GM19397 (cell line): Measurements from ENCODE around the gene UBAP1L.
"Not testable (repeated sequence)": the region's sequence is repeated elsewhere in the genome, so short reads cannot be mapped to it uniquely, and the experiment has no call there.

ENCODE experiments used
- ATAC-seq: cut with Tn5 transposase; IDR thresholded peaks from one replicate; pipeline ENCODE4 v1.9.1; 2021; ENCODE audit warnings: mild to moderate bottlenecking, moderate library complexity; ENCODE audit not compliant: unreplicated experiment

Gene UBAP1L

DNA sequence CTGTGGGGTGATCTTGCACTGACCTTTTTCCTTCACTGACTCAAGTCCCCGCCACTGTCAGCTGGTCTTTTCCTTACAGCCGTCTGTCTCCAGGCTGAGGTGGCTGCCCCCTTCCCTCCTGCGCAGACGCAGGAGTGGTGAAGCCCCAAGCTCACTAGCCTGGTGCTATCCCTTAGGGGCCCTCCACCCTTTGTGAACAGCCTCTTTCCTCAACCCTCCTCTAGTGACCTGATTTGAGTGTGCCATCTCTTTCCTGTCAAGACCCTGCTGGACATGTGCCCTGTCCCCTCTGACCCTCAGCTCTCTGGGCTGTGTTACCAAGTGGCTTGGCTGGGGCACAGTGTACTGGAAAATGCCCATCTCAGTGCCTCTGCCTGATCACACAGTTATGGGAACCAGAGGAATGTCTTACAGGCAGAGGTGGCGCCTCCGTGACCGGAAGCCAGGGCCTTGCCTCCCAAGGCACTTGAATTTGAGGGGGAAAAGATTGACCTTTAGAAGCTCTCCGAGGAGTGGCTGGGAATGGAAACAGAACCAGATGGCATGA is 29.7 kb downstream of the UBAP1L start:
- ATAC-seq, result no peak

DNA sequence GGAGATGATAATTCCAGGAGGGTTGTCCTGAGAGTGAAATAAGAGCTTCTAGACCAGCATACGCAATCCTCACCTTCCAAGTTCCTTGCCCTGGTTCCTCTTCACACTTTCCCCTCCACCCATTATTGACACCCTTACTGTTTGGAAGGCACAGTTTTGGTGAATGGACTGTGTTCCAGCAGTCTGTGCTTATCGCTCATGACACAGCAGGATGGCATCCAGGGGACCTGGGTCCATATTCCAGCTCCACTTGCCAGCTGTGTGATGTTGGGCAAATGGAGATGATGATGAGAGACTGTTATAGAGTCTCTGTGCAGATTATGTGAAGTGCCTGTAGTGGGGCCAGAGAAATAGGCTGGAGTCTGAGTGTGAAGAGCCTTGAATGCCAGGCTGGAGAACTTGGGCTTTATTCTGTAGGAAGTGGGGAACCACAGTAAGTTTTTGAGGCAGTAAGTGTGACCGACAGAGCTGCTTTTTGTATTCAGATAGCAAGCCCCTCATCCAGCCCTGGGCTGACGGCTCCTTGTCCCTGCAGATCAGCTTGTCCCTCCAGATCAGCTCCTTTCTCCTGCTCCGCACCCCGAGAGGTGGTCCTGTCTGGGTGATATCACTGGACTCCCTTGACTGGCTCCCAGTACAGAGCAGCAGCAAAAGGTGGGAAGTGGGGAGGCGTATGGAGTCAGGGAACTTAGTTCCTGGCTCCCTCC is 30.3 kb downstream of the UBAP1L start:
- ATAC-seq, result no peak

DNA sequence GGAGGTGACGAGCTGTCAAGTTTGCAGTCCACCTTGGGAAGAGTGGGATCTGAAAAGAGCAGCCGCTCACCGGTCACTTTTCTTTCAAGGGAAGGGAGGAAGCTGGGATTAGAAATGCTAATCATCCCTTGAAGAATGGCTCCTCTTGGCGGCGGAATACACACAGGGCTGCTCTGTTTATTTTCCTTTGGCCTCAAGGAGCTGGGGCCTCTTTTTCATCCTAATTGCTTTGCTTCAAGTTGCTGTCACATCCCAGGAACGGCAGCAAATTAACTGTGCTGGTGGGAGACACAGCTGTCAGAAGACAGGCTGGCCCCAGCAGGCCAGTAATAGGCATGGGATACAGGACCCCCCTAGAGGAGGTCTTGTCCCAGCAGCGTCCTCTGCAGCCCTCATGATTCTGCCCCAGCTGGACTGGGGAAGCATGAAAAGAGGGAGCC is 31.7 kb downstream of the UBAP1L start:
- no peak for ATAC-seq

DNA sequence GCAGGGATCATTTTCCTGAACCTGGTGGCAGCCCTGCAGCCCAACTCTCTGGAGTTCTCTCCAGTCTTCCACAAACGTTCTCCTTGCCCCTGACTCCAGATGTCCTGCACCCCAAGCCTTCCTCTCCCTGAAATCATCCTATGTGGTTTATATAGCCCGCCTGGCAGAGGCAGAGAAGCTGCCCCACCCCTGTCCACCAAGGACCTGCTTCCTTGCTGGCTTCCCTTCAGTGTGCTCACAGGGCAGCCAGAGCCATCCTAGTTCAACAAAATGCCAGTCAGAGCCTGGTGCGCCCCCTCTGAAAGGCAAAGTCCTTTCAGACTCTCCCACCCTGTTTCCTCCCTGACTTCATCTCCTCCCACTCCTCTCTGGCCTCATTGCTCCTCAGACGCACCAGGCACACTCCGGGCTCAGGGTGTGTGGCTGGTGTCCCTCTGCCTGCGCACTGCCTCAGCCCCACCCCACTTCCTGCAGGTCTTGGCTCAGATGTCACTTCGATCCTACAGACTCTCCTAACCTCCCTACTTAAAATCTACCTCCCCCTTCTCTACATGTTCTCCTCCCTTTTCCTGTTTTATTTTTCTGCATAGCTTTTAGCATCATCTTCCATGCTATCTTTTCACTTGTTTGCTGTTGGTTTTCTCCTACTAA is 32.6 kb downstream of the UBAP1L start:
- ATAC-seq, result no peak

DNA sequence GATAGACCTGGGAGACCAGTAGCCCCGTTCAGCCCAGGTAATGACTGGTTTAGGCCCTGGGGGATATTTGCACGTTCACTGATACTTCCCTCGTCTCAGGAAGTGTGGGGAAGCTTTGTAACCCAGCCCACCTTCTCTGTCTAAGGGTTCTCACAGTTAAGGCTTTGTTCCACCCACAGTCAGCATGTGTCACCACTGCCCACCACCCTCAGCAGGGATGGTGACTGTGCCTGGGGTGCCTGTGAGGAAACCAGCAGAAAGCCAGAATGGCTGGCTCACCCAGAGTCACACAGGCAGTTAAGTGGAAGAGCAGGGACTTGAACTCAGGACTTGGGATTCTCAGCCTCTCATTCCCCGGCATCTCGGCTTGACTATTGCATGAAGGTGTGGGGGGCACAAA is 33.2 kb downstream of the UBAP1L start:
- no peak for ATAC-seq

DNA sequence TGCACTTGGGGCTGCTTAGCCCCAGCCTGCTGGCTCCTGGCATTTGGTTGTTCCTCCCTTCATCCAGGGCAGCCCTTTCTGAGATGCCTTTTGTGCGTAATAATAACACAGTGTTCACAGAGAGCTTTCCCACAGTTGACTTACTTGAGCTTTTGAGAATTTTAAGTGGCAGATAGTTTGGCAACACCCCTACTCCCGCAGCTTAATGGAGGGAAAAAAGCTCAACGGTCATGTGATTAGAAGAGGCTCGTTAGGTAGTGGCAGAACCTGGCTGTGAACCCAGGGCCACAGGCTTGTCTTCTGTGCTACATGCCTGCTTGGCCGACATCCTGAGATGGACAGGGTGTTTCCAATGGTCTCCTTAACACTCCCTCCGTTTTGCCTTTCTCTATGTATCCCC is 33.7 kb downstream of the UBAP1L start:
- ATAC-seq, result no peak

DNA sequence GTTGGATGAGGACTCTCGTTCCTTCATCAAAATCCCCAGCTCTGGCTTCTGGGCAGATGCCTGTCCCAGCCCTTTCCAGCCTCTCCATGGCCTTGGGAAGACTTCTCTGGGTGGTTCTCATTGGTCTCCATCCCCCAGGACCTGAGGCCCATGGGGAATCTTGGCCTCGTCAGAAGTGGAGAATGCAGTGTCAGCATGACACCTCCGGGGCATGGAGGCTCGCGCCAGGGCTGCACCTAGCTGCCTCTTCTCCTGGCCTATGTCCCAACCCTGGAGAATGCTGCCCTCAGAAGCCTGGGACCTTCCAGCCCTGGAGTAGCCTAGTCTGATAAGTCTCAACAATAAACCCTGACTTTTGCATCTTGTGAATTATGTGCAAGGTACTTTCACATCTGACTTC is 35.4 kb downstream of the UBAP1L start:
- ATAC-seq, result no peak

DNA sequence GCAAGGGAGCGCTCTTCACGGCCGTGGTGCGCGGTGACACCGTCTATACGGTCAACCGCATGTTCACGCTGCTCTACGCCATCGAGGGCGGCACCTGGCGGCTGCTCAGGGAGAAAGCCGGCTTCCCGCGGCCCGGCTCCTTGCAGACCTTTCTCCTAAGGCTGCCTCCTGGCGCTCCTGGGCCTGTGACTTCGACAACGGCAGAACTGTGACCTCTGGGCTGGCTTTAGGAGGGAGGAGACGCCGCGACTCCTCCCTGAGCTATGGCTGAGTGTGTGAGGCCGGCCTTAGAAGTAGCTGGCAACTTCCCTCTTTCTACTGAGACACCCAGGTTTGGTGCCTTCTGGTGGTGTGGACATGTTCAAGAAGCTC is 37.0 kb downstream of the UBAP1L start:
- ATAC-seq, result no peak

DNA sequence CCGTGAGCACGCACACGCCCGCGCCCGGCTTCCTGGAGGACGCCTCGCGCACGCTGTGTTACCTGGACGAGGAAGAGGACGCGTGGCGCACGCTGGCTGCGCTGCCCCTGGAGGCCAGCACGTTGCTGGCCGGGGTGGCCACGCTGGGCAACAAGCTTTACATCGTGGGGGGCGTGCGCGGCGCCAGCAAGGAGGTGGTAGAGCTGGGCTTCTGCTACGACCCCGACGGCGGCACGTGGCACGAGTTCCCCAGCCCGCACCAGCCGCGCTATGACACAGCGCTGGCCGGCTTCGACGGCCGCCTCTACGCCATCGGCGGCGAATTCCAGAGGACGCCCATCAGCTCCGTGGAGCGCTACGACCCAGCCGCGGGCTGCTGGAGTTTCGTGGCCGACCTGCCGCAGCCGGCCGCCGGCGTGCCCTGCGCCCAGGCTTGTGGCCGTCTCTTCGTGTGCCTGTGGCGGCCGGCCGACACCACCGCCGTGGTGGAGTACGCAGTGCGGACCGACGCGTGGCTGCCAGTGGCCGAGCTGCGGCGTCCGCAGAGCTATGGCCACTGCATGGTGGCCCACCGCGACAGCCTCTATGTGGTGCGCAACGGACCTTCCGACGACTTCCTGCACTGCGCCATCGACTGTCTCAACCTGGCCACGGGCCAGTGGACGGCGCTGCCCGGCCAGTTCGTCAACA is 37.6 kb downstream of the UBAP1L start:
- no peak for ATAC-seq

DNA sequence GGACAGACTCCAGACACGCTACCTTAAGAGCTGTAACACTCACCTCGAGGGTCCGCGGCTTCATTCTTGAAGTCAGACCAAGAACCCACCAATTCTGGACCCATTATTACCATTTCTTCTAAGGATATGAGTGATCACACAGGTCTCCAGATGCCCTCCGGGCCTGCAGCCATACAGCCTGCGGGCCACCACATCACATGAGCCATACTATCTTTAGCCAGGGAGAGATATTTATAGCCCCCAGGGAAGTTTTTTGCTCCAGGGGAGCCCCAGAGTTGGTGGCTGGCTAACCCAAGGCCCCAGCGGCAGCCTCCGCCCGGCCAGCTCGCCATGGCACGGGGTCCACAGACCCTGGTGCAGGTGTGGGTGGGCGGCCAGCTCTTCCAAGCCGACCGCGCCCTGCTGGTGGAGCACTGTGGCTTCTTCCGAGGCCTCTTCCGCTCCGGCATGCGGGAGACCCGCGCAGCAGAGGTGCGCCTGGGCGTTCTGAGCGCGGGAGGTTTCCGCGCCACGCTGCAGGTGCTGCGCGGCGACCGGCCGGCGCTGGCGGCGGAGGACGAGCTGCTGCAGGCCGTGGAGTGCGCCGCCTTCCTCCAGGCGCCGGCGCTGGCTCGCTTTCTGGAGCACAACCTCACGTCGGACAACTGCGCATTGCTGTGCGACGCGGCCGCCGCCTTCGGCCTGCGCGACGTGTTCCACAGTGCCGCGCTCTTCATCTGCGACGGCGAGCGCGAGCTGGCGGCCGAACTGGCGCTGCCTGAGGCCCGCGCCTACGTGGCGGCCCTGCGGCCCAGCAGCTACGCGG is 38.3 kb downstream of the UBAP1L start, which contains the start of gene KBTBD13:
KBTBD13 (plus strand) TSS at position 261 of the 805 bp plus-strand sequence; CDS start at position 331, 70 bp downstream.
- no peak for ATAC-seq

DNA sequence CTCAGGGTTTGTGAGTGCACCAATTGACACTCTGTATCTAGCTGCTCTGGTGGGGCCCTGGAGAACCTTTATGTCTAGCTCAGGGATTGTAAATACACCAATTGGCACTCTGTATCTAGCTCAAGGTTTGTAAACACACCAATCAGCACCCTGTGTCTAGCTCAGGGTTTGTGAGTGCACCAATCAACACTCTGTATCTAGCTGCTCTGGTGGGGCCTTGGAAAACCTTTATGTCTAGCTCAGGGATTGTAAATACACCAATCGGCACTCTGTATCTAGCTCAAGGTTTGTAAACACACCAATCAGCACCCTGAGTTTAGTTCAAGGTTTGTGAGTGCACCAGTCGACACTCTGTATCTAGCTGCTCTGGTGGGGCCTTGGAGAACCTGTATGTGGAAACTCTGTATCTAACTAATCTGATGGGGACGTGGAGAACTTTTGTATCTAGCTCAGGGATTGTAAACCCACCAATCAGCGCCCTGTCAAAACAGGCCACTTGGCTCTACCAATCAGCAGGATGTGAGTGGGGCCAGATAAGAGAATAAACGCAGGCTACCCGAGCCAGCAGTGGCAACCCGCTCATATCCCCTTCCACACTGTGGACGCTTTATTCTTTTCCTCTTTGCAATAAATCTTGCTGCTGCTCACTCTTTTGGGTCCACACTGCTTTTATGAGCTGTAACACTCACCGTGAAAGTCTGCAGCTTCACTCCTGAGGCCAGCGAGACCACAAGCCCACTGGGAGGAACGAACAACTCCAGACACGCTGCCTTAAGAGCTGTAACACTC is 39.2 kb downstream of the UBAP1L start:
- not testable (repeated sequence) for ATAC-seq

DNA sequence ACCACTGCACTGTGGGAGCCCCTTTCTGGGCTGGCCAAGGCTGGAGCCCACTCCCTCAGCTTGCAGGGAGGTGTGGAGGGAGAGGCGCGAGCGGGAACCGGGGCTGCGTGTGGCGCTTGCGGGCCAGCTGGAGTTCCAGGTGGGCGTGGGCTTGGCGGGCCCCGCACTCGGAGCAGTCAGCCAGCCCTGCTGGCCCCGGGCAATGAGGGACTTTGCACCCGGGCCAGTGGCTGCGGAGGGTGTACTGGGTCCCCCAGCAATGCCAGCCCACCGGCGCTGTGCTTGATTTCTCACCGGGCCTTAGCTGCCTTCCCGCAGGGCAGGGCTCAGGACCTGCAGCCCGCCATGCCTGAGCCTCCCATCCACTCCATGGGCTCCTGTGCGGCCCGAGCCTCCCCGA is 40.1 kb downstream of the UBAP1L start:
- not testable (repeated sequence) for ATAC-seq

DNA sequence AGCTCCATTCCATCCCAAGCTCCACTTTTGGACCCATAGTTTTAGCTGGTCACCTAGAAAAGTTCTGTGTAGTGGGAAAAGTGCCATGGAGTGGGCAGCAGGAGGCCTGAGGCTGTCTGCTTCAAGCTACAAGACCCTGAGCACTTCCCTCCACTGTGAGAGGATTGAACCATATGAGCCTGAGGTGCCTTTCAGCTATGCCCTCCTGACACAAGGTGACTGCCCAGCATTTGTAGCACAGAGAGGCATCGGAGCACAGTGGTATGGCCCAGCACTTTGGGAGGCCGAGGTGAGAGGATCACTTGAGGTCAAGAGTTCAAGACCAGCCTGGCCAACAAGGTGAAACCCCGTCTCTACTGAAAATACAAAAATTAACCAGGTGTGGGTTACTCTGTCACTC is 42.4 kb downstream of the UBAP1L start:
- ATAC-seq, result no peak

DNA sequence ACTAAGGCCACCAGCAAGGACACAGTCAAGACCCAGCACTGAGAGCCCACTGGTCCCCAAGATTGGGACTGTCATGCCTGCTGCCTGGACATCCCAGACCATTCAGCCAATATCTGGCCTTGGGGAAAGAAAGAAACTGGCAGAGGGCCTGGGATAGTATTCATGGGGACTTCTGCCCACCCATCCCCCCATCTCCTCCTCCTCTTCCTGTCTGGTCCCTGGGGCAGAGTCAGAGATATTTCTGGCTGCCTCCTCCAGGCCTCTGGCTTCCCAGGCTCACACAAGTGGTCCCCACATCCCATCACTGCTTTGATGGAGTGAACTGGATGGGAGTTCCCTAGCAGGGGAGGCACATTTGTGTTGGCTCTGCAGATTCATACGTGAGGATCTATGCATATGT is 43.0 kb downstream of the UBAP1L start:
- no peak for ATAC-seq

DNA sequence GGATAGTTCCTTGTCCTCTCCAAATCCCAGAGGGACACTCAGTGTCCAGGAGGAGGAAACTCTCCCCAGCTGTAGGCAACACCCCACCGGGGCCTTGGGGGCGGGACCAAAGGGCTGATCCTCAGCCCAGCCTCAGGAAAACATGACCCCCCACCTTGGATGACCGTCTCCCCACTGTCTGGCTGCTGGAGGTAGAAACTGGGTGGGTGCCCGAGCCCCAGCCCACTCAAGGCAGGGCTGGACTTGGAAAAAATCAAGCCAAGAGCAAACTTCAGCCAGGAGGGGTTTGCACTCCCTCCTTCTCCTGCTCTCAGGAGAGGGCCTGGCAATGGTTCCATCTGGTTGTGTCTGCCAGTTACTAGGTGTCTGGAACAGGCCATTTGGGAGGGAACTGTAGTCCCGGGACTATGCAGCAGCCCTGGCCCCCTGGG is 43.6 kb downstream of the UBAP1L start:
- ATAC-seq, result no peak

DNA sequence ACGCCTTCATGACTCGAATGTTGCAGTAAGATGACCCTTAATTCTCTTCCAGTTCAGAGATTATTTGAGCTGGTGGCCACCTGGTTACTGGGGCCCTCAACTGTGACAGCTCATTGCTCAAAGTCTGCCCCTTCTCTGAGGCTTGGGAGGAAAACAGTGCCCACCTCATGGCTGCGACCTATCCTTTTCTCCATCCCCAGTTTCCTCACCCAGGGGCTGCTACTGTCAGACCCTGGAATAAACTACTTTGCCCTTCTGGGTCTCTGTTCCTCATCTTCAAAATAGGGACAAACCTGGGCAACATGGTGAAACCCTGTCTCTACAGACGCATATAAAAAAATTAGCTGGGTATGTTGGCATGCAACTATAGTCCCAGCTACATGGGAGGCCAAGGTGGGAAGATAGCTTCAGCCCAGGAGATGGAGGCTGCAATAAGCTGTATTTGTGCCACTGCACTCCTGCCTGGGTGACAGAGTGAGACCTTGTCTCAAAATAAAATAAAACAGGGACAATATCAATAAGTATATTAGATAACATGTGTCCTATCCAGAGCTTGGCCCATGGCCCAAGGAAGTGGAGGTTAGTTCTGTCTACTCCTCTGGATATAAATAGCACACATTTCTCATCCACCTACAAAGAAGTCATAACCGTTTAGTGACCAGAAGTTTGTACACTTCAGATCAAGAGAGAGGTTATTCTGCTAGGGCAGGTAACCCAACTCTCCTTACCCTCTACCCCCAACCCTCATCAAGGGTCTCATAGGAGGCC is 45.0 kb downstream of the UBAP1L start:
- no peak for ATAC-seq

DNA sequence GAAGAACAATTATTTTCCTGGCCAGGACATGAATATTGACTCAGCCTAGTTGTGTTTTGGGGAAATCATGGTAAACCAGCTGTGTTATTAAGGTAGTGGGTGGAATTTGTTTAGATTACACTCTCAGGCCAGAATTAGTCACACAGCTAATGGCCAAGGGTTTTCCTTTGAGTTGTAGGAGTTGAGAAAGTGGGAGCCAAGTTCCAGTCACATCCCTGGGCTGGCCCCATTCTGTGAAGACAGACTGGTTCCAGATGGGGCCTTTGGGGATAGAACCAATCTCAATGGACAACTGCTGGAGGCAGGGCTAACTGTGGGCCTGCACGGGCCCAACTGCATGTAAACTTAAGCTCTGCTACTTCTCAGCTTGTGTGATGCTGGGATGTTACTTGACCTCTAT is 45.8 kb downstream of the UBAP1L start:
- ATAC-seq, result no peak

DNA sequence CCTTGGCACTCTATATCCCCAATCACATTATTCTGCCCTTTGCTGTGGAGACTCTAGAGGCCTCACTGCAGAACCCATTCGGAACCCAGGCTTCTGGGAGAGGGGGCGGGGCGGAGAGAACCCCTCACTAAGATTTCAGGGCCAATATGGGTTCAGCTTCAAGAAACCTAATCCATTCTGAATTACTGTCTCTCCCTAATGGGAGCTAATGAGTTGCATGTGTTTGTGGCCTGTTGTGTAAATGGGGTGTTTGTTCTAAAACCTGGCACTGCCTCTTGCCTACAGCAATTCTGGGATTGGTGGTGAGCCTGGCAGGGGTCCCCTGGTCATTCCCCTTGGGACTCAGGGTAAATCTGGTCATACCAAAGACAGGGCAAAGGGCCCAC is 46.6 kb downstream of the UBAP1L start:
- no peak for ATAC-seq

DNA sequence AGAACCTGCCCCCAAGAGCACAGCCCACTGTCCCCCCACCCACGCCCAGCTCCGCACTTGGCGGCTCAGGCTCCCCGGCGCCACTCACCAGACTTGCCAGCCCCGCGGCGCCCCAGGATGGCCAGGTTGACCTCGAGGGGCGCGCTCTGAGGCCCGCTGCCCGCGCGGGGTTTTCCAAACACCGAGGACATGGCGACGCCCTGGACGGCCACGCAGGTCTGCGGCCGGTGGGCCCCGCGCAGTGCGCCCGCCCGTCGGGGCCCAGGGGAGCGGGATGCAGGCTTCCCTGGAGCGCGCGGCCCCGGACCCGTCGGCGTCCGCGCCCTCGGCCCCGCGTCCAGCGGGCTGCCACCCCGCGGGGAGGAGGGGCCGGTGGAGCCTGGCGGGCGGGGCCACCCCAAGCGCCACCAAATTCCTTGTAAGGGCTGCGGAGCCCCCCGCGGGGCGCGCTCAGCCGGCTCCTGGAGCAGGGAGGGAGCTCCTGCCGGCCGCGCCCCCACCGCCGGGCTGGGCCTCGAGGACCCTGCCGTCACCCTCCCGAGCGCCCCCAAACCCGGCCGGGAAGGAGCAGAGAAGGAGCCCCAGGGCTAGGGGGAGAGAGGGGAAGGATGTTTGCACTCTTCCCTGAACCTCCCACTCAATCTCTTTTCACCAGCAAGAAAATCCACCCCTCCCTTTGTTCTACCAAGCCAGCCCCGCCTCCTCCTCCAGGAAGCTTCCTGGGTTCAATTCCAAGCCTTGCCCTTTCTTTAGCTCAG is 47.2 kb downstream of the UBAP1L start, which contains the start of gene RASL12:
RASL12 (minus strand) TSS at position 347 of the 758 bp plus-strand sequence; CDS start at position 191, 156 bp downstream.
- no peak for ATAC-seq
